Astrocyte of the spinal cord (primary cell): ENCODE measurements around the gene DBF4B.
"Not testable (repeated sequence)": the region's sequence is repeated elsewhere in the genome, so short reads cannot be mapped to it uniquely, and the experiment has no call there.

Experiments used
- DNase-seq: peaks from one replicate; pipeline ENCODE4 v3.0.0; 2011; ENCODE audit warnings: low read depth, low spot score
- H3K4me3 ChIP-seq: 2 replicates; pipeline ENCODE4 v1.5.1; 2011; ENCODE audit warnings: low read depth, mild to moderate bottlenecking, low read length, moderate library complexity
- in situ Hi-C: cut with HindIII; loops from 2 replicates; pipeline ENCODE4 v1.10.0; 2017; ENCODE audit warnings: low sequenced_read_pairs
- TF ChIP-seq, protein P1 (sequence below): IDR thresholded peaks from 2 replicates; pipeline ENCODE4 v1.5.1; 2012; ENCODE audit warnings: low read depth, mild to moderate bottlenecking, low read length, inconsistent platforms

The DBF4B gene

GRCh38 chr17:44754276-44754675 is 45.8 kb downstream of the DBF4B start:
- in situ Hi-C loops, result no loop called here
- H3K4me3 ChIP-seq, result no peak overlapping the region
- no peak for DNase-seq
- TF ChIP-seq, protein P1, sequence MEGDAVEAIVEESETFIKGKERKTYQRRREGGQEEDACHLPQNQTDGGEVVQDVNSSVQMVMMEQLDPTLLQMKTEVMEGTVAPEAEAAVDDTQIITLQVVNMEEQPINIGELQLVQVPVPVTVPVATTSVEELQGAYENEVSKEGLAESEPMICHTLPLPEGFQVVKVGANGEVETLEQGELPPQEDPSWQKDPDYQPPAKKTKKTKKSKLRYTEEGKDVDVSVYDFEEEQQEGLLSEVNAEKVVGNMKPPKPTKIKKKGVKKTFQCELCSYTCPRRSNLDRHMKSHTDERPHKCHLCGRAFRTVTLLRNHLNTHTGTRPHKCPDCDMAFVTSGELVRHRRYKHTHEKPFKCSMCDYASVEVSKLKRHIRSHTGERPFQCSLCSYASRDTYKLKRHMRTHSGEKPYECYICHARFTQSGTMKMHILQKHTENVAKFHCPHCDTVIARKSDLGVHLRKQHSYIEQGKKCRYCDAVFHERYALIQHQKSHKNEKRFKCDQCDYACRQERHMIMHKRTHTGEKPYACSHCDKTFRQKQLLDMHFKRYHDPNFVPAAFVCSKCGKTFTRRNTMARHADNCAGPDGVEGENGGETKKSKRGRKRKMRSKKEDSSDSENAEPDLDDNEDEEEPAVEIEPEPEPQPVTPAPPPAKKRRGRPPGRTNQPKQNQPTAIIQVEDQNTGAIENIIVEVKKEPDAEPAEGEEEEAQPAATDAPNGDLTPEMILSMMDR, result no peak

DNA sequence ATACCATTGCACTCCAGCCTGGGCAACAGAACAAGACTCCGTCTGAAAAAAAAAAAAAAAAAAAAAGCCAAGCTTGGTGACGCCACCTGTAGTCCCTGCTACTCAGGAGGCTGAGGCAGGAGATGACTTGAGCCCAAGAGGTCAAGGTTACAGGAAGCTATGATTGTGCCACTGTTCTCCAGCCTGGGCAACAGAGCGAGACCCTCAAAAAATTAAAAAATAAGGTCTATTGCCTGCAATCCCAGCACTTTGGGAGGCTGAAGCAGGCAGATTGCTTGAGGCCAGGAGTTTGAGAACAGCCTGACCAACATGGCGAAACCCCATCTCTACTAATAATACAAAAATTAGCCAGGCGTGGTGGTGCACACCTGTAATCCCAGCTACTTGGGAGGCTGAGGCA is 46.7 kb downstream of the DBF4B start:
- H3K4me3 ChIP-seq, in situ Hi-C loops, DNase-seq: not testable (repeated sequence)

DNA sequence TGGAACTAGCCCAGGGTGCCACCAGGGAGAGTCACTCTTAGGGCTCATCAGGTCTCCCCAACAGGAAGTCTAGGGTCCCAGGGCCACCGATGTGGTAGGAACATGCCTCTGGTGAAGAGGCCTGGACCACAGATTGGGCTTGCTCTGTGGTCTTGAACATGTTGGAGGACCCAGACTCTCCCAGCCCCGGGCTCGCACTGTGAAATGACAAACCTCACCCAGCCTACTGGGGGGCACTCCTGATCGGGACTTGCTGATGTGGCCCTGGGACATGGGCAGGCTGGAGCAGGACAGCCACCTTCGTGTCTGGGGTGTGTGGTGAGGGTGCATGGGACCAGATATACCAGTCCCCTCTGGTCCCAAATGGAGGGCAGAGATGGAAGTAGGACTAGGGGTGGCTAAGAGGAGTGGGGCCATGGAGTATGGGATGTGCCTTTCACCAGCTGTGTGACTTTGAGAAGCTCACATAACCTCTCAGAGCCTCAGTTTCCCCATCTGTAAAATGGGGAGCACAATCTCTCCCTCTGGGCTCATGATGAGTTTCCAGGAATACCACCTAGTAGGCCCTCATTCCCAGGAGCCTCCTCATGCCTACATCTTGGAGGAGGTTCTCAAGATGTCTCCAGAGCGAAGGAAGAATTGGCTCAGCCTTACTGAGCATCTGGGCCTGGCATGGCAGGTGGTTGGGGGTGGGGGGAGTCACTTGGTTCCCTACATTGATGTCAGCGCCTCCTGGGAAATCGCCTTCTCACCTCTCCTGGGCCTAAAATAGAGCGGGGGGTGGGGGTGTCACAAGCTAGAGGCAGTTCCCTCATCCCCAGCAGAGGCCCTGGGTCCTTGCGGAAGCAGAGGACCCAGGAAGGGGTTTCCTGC is 48.8 kb downstream of the DBF4B start:
- TF ChIP-seq, protein P1, result no peak
- no peak for DNase-seq
- in situ Hi-C loops, result no loop called here
- no peak overlapping the region for H3K4me3 ChIP-seq

- H3K4me3 ChIP-seq, result no peak overlapping the region
- TF ChIP-seq, protein P1, result no peak
- in situ Hi-C loops, result no loop called here
- DNase-seq, result no peak
Observed at GRCh38 chr17:44757918-44758413, 49.5 kb downstream of the DBF4B start.

DNA sequence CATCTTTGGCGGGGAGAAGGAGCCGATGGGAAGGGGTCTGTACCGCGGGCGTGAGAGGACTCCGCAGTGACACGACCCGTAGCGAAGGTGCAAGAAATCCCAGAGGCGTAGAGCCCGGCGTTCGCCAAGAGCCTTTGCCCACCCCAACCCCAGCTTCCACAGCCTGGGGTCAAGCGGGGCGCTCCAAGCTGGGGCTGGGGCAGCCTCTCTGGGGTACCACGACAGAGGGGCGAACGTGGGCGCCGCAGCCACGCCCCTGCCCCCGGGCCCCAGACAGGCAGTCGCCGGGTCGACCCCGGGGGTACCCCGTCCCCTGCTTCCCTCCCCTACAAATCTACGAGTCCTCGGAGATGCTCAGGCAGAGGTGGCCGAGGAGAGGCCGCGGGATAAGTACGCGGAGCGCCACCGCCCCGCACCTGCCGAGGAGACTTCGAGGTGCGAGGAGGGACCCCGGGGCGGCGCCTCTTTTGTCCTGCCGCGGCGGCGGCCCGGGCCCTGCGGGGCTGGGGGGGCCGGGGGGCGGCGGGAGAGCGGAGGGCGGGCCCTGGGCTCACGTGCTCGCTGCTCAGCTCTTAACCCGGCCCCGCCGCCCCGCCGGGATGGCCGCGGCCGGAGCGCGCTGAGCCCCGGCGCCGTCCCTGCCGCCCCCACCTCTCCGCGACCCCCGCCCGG is 50.1 kb downstream of the DBF4B start, which contains the start of gene ADAM11:
Gene ADAM11, plus strand, starts transcription at position 575 of the 672 bp plus-strand sequence. CDS start 212 bp downstream, outside the sequence.
- H3K4me3 ChIP-seq, result peak within 1 kb of the TSS; percentile 24
- in situ Hi-C loops, result no loop called here
- DNase-seq, result no peak
- TF ChIP-seq, protein P1, result no peak

GRCh38 chr17:44759086-44759915 is 50.8 kb downstream of the DBF4B start:
- in situ Hi-C loops, result no loop called here
- H3K4me3 ChIP-seq, result peak overlapping the region; percentile 24
- TF ChIP-seq, protein P1, result peak; percentile 5
- no peak for DNase-seq
